A673 (cell line): Measurements from ENCODE around the gene BATF3. TPM values are rescaled to one million over a fixed set of nuclear protein-coding genes. Genes with fewer than 3 reads are reported as not detected.

Source experiments
- BruUV-seq: library from RNA; stranded (reverse); fragments of 400-500 nt; replicated peaks from 2 replicates; lab custom pipeline; 2021; lab: Mats Ljungman, UMichigan
- CTCF ChIA-PET: fragments of 300-600 bp; sonication (Branson Sonifier 250); formaldehyde crosslinking; loops from one replicate; lab custom pipeline; 2022; ENCODE audit warnings: antibody characterized with exemption; lab: Charles Lee
- POLR2A ChIA-PET: fragments of 300-600 bp; sonication (Branson Sonifier 250); formaldehyde crosslinking; loops from one replicate; lab custom pipeline; 2022; ENCODE audit warnings: antibody characterized with exemption; ENCODE audit not compliant: low non-redundant PET; lab: Charles Lee
- DNase-seq: peaks from one replicate; pipeline ENCODE4 v3.0.0-alpha.2; 2015; ENCODE audit warnings: low spot score
- H3K27ac ChIP-seq: fragments of 200-600 bp; sonication (generic); 2 replicates; pipeline ENCODE4 v1.5.1; 2016; ENCODE audit warnings: mixed run types, low read depth, mild to moderate bottlenecking, mixed read lengths, antibody characterized with exemption, low read length; ENCODE audit not compliant: poor library complexity, severe bottlenecking
- H3K27me3 ChIP-seq: fragments of 200-600 bp; sonication (generic); replicated peaks from 2 replicates; pipeline ENCODE4 v1.6.1; 2017; ENCODE audit warnings: mixed run types, low read depth, mild to moderate bottlenecking, mixed read lengths, antibody characterized with exemption, low read length; ENCODE audit not compliant: insufficient read depth, poor library complexity
- H3K36me3 ChIP-seq: fragments of 200-600 bp; sonication (generic); 2 replicates; pipeline ENCODE4 v1.6.1; 2016; ENCODE audit warnings: mixed run types, mild to moderate bottlenecking, mixed read lengths, antibody characterized with exemption, low read length; ENCODE audit not compliant: insufficient read depth, poor library complexity, severe bottlenecking
- H3K4me1 ChIP-seq: fragments of 200-600 bp; sonication (generic); 2 replicates; pipeline ENCODE4 v1.6.1; 2017; ENCODE audit warnings: mixed run types, mild to moderate bottlenecking, mixed read lengths, antibody characterized with exemption, low read length; ENCODE audit not compliant: insufficient read depth, poor library complexity, severe bottlenecking
- H3K4me3 ChIP-seq: fragments of 200-600 bp; sonication (generic); 2 replicates; pipeline ENCODE4 v1.5.1; 2016; ENCODE audit warnings: low read depth, mixed run types, mild to moderate bottlenecking, mixed read lengths, low read length; ENCODE audit not compliant: poor library complexity, severe bottlenecking
- H3K9me3 ChIP-seq: fragments of 200-600 bp; sonication (generic); 2 replicates; pipeline ENCODE4 v1.6.1; 2016; ENCODE audit warnings: mixed run types, low read depth, mild to moderate bottlenecking, mixed read lengths, antibody characterized with exemption, low read length; ENCODE audit not compliant: poor library complexity, severe bottlenecking
- CTCF ChIP-seq: fragments of 300-800, 200-600 bp; sonication (generic); conservative IDR thresholded peaks from 2 replicates; pipeline ENCODE4 v1.5.1; 2017; ENCODE audit warnings: low read depth, mild to moderate bottlenecking, antibody characterized with exemption, low read length, moderate library complexity, mixed read lengths
- EZH2 ChIP-seq: fragments of 200-600 bp; sonication (generic); IDR thresholded peaks from 2 replicates; pipeline ENCODE4 v1.6.1; 2017; ENCODE audit warnings: borderline replicate concordance, low read depth, mild to moderate bottlenecking, mixed read lengths, antibody characterized with exemption, low read length; ENCODE audit not compliant: poor library complexity, severe bottlenecking
- intact Hi-C: fragments of 100-400 bp; cut with micrococcal nuclease; formaldehyde crosslinking; loops from one replicate; pipeline ENCODE4 v1.10.0; 2022; ENCODE audit not compliant: unreplicated experiment
- total RNA-seq: library from RNA; stranded (reverse); gene quantifications from 2 replicates; pipeline ENCODE4 v1.2.3, GENCODE V29; 2021

Gene BATF3
- total RNA-seq, 1 experiment from 2014 or later, result 6.9 TPM

- TF ChIP-seq EZH2 (no peak), CTCF (no peak)
- BruUV-seq, result no TSS peak
- Histone ChIP-seq H3K4me1 (no peaks in the 10 kb centered on the region), H3K36me3 (no peaks in the 10 kb centered on the region), H3K27me3 (no peaks in the 10 kb centered on the region), H3K27ac (no peak overlapping the region), H3K4me3 (no peak overlapping the region), H3K9me3 (no peaks in the 10 kb centered on the region)
- intact Hi-C loops, result no loop called here
- ChIA-PET POLR2A (no interaction called here), CTCF (no interaction called here)
- DNase-seq, result no peak
These were observed 50.6 kb downstream of the BATF3 start for GRCh38 chr1:212649020-212649419.

- Histone ChIP-seq H3K27ac (no peak overlapping the region), H3K9me3 (no peaks in the 10 kb centered on the region), H3K27me3 (no peaks in the 10 kb centered on the region), H3K4me3 (no peak overlapping the region), H3K4me1 (no peaks in the 10 kb centered on the region), H3K36me3 (no peaks in the 10 kb centered on the region)
- CTCF ChIA-PET, result no interaction called here
- POLR2A ChIA-PET, result no interaction called here
- intact Hi-C loops, result no loop called here
- no peak for DNase-seq
- TF ChIP-seq EZH2 (no peak), CTCF (no peak)
- BruUV-seq, result no TSS peak
These were observed 51.2 kb downstream of the BATF3 start for GRCh38 chr1:212648431-212648830.

- no peak for DNase-seq
- no peak for TF ChIP-seq EZH2
- no peak for TF ChIP-seq CTCF
- ChIA-PET POLR2A (no interaction called here), CTCF (no interaction called here)
- no peaks in the 10 kb centered on the region for H3K36me3 ChIP-seq
- no peaks in the 10 kb centered on the region for H3K9me3 ChIP-seq
- intact Hi-C loops, result no loop called here
- no peaks in the 10 kb centered on the region for H3K4me1 ChIP-seq
- no peak overlapping the region for H3K27ac ChIP-seq
- H3K4me3 ChIP-seq, result no peak overlapping the region
- H3K27me3 ChIP-seq, result no peaks in the 10 kb centered on the region
- BruUV-seq, result no TSS peak
These were observed 52.6 kb downstream of the BATF3 start for GRCh38 chr1:212647004-212647403.
